HFF-Myc (cell line): Measurements from ENCODE around the gene OSBPL5.

Experiments used
- DNase-seq: peaks from one replicate; pipeline ENCODE4 v3.0.0-alpha.2; 2011; ENCODE audit warnings: low read depth; ENCODE audit errors: extremely low read depth
- H3K4me3 ChIP-seq: replicated peaks from 2 replicates; pipeline ENCODE4 v1.5.1; 2011; ENCODE audit warnings: low read depth, mild to moderate bottlenecking, control low read depth, low read length
- CTCF ChIP-seq: IDR thresholded peaks from 2 replicates; pipeline ENCODE4 v1.5.1; 2012; ENCODE audit warnings: mild to moderate bottlenecking, low read depth, low read length, control low read depth; ENCODE audit errors: missing control alignments

OSBPL5 gene

GRCh38 chr11:3131330-3131941 is 33.7 kb downstream of the OSBPL5 start:
- TF ChIP-seq CTCF: no peak
- no peak for DNase-seq
- H3K4me3 ChIP-seq: no peak overlapping the region

GRCh38 chr11:3130269-3131071 is 34.6 kb downstream of the OSBPL5 start:
- DNase-seq: no peak

GRCh38 chr11:3129591-3130268 is 35.4 kb downstream of the OSBPL5 start:
- no peak for TF ChIP-seq CTCF
- no peak overlapping the region for H3K4me3 ChIP-seq
- DNase-seq: no peak

More at GRCh38 chr11:3130269-3131071, 34.6 kb downstream of the OSBPL5 start:
- H3K4me3 ChIP-seq: no peak overlapping the region
- TF ChIP-seq CTCF: no peak

- no peak for DNase-seq
- TF ChIP-seq CTCF: no peak
- no peak overlapping the region for H3K4me3 ChIP-seq
Measured at GRCh38 chr11:3129181-3129590, 35.9 kb downstream of the OSBPL5 start.

- no peak for DNase-seq
- no peak for TF ChIP-seq CTCF
- no peak overlapping the region for H3K4me3 ChIP-seq
Measured at GRCh38 chr11:3128356-3129180, 36.5 kb downstream of the OSBPL5 start.

GRCh38 chr11:3127706-3128355 is 37.3 kb downstream of the OSBPL5 start:
- DNase-seq: no peak
- no peak for TF ChIP-seq CTCF
- H3K4me3 ChIP-seq: no peak overlapping the region
